ENCODE measurements around the gene ENTREP3. TPM values are rescaled to one million over a fixed set of nuclear protein-coding genes. Genes with fewer than 3 reads are reported as not detected.

Gene ENTREP3
- total RNA-seq, 3 donors from 2014 or later: 8.2 to 12.1 (median 10.2) TPM

GRCh38 chr1:155205035-155205434, 50.2 kb downstream of the ENTREP3 start:
- DNase-seq (ENCODE audit: low spot score in 2 of 2): no peak
- TF ChIP-seq CTCF (IDR thresholded peaks at IDR 0.05) (no peak), POLR2AphosphoS5 (IDR thresholded peaks at IDR 0.05) (no peak), POLR2A (IDR thresholded peaks at IDR 0.05) (no peak)
- Histone ChIP-seq H3K27me3 (no peaks in the 10 kb centered on the region), H3K4me1 (peaks cover 8 to 20% of the 10 kb centered on the region in 2 donors), H3K4me3 (no peak overlapping the region), H3K36me3 (no peaks in the 10 kb centered on the region), H3K27ac (no peak overlapping the region), H3K9me3 (no peaks in the 10 kb centered on the region)
- intact Hi-C loops (cut with DNase I; ENCODE audit: low total_unique reads): no loop called here

- no peak for TF ChIP-seq POLR2A (IDR thresholded peaks at IDR 0.05)
- TF ChIP-seq CTCF (IDR thresholded peaks at IDR 0.05): no peak
- no peak for TF ChIP-seq POLR2AphosphoS5 (IDR thresholded peaks at IDR 0.05)
- no peak overlapping the region for H3K4me3 ChIP-seq
- DNase-seq (ENCODE audit: low spot score in 2 of 2): no peak
- no peaks in the 10 kb centered on the region for H3K9me3 ChIP-seq
- intact Hi-C loops (cut with DNase I; ENCODE audit: low total_unique reads): no loop called here
- no peaks in the 10 kb centered on the region for H3K27me3 ChIP-seq
- H3K27ac ChIP-seq: no peak overlapping the region
- H3K4me1 ChIP-seq: peaks cover 8 to 10% of the 10 kb centered on the region in 2 donors
- no peaks in the 10 kb centered on the region for H3K36me3 ChIP-seq
Measured at GRCh38 chr1:155202731-155203515, 52.4 kb downstream of the ENTREP3 start.

GRCh38 chr1:155202198-155202597, 53.1 kb downstream of the ENTREP3 start:
- H3K36me3 ChIP-seq: no peaks in the 10 kb centered on the region
- no peaks in the 10 kb centered on the region for H3K9me3 ChIP-seq
- DNase-seq (ENCODE audit: low spot score in 2 of 2): no peak
- no peak overlapping the region for H3K4me3 ChIP-seq
- no peaks in the 10 kb centered on the region for H3K27me3 ChIP-seq
- no peak overlapping the region for H3K27ac ChIP-seq
- intact Hi-C loops (cut with DNase I; ENCODE audit: low total_unique reads): no loop called here
- H3K4me1 ChIP-seq: peaks cover 3% of the 10 kb centered on the region in 2 donors
- no peak for TF ChIP-seq CTCF (IDR thresholded peaks at IDR 0.05)
- no peak for TF ChIP-seq POLR2AphosphoS5 (IDR thresholded peaks at IDR 0.05)
- no peak for TF ChIP-seq POLR2A (IDR thresholded peaks at IDR 0.05)

- no peaks in the 10 kb centered on the region for H3K36me3 ChIP-seq
- H3K9me3 ChIP-seq: no peaks in the 10 kb centered on the region
- no peaks in the 10 kb centered on the region for H3K27me3 ChIP-seq
- no peak overlapping the region for H3K4me3 ChIP-seq
- no peaks in the 10 kb centered on the region for H3K4me1 ChIP-seq
- intact Hi-C loops (cut with DNase I; ENCODE audit: low total_unique reads): no loop called here
- TF ChIP-seq POLR2A (IDR thresholded peaks at IDR 0.05) (no peak), POLR2AphosphoS5 (IDR thresholded peaks at IDR 0.05) (no peak), CTCF (IDR thresholded peaks at IDR 0.05) (no peak)
- DNase-seq (ENCODE audit: low spot score in 2 of 2): no peak
- H3K27ac ChIP-seq: no peak overlapping the region
Measured at GRCh38 chr1:155200920-155201319, 54.4 kb downstream of the ENTREP3 start.

GRCh38 chr1:155199792-155200191, 55.5 kb downstream of the ENTREP3 start:
- H3K4me3 ChIP-seq: no peak overlapping the region
- no peak overlapping the region for H3K27ac ChIP-seq
- H3K9me3 ChIP-seq: no peaks in the 10 kb centered on the region
- no peaks in the 10 kb centered on the region for H3K36me3 ChIP-seq
- intact Hi-C loops (cut with DNase I; ENCODE audit: low total_unique reads): no loop called here
- TF ChIP-seq CTCF (IDR thresholded peaks at IDR 0.05): no peak
- no peak for DNase-seq (ENCODE audit: low spot score in 2 of 2)
- no peaks in the 10 kb centered on the region for H3K27me3 ChIP-seq
- no peaks in the 10 kb centered on the region for H3K4me1 ChIP-seq
